ENCODE data around the gene UBTD2.

- TF ChIP-seq, protein P1, sequence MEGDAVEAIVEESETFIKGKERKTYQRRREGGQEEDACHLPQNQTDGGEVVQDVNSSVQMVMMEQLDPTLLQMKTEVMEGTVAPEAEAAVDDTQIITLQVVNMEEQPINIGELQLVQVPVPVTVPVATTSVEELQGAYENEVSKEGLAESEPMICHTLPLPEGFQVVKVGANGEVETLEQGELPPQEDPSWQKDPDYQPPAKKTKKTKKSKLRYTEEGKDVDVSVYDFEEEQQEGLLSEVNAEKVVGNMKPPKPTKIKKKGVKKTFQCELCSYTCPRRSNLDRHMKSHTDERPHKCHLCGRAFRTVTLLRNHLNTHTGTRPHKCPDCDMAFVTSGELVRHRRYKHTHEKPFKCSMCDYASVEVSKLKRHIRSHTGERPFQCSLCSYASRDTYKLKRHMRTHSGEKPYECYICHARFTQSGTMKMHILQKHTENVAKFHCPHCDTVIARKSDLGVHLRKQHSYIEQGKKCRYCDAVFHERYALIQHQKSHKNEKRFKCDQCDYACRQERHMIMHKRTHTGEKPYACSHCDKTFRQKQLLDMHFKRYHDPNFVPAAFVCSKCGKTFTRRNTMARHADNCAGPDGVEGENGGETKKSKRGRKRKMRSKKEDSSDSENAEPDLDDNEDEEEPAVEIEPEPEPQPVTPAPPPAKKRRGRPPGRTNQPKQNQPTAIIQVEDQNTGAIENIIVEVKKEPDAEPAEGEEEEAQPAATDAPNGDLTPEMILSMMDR (IDR thresholded peaks at IDR 0.05): no peak
- TF ChIP-seq, protein P2, sequence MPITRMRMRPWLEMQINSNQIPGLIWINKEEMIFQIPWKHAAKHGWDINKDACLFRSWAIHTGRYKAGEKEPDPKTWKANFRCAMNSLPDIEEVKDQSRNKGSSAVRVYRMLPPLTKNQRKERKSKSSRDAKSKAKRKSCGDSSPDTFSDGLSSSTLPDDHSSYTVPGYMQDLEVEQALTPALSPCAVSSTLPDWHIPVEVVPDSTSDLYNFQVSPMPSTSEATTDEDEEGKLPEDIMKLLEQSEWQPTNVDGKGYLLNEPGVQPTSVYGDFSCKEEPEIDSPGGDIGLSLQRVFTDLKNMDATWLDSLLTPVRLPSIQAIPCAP (CRISPR knock-in tag; IDR thresholded peaks at IDR 0.05): no peak
- TF ChIP-seq ESRRA (CRISPR knock-in tag; IDR thresholded peaks at IDR 0.05; ENCODE audit: borderline replicate concordance) (no peak), ZNF138 (CRISPR knock-in tag; conservative IDR thresholded peaks at IDR 0.05) (no peak), TEAD4 (CRISPR knock-in tag; IDR thresholded peaks at IDR 0.05) (no peak)
- TF ChIP-seq, protein P3, sequence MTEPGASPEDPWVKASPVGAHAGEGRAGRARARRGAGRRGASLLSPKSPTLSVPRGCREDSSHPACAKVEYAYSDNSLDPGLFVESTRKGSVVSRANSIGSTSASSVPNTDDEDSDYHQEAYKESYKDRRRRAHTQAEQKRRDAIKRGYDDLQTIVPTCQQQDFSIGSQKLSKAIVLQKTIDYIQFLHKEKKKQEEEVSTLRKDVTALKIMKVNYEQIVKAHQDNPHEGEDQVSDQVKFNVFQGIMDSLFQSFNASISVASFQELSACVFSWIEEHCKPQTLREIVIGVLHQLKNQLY (CRISPR knock-in tag; IDR thresholded peaks at IDR 0.05): no peak
These were observed 38.7 kb upstream of the UBTD2 start for GRCh38 chr5:172322028-172322965.

Data from WTC11 (cell line).